Upper lobe of left lung (tissue), 4 donors: ENCODE data around the gene AGFG2.

Source experiments
- CTCF ChIP-seq, 6 experiments: fragments of 450-650 bp in 4 of 6; fragments of 200-600 bp in 2 of 6; sonication (generic) in 2 of 6; IDR thresholded peaks; one replicate each; pipeline ENCODE4 v1.5.1; 2016 to 2019; ENCODE audit warnings: antibody characterized with exemption in 6 of 6
- EP300 ChIP-seq, 4 donors: sonication (generic); formaldehyde crosslinking; IDR thresholded peaks; one replicate each; pipeline ENCODE4 v1.5.1; 2017; ENCODE audit warnings: antibody characterized with exemption in 4 of 4, control low read depth in 2 of 4
- POLR2A ChIP-seq, 4 donors: fragments of 450-650 bp; IDR thresholded peaks; one replicate each; pipeline ENCODE4 v1.5.1; 2016 to 2017; ENCODE audit warnings: antibody characterized with exemption in 4 of 4, mild to moderate bottlenecking in 2 of 4
- POLR2AphosphoS5 ChIP-seq, 2 donors: sonication (generic); formaldehyde crosslinking; IDR thresholded peaks; one replicate each; pipeline ENCODE4 v1.5.1; 2017; ENCODE audit warnings: antibody characterized with exemption in 2 of 2

GRCh38 chr7:100589341-100589947 lies 50.4 kb downstream of the AGFG2 start:
- TF ChIP-seq POLR2AphosphoS5 (IDR thresholded peaks at IDR 0.05): no peak
- no peak for TF ChIP-seq POLR2A (IDR thresholded peaks at IDR 0.05)
- no peak for TF ChIP-seq EP300 (IDR thresholded peaks at IDR 0.05)
- TF ChIP-seq CTCF (IDR thresholded peaks at IDR 0.05): no peak
